Embryonic facial prominence (tissue), 1 donor: ENCODE data around the gene TSC1.

Experiments used
- DNase-seq: peaks from one replicate; pipeline ENCODE4 v3.0.0-alpha.2; 2016; ENCODE audit errors: extremely low spot score

The TSC1 gene

DNA sequence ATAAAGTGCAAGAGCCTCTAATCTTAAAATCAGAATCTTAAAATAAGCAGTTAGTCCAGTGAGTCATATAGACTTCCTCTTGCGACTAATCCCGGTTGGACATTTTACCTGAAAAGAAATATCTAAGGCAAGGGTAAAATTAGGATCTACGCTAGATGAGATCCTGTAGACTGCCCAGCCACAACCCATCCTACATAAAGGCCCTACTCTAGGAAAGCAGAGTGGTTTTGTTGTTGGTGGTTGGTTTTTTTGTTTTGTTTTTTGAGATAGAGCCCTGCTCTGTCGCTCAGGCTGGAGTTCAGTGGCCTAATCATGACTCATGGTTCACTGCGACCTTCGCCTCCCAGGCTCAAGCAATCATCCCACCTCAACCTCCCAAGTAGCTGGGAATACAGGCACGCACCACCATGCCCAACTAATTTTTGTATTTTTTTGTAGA lies 6.9 kb downstream of the TSC1 start:
- no peak for DNase-seq

DNA sequence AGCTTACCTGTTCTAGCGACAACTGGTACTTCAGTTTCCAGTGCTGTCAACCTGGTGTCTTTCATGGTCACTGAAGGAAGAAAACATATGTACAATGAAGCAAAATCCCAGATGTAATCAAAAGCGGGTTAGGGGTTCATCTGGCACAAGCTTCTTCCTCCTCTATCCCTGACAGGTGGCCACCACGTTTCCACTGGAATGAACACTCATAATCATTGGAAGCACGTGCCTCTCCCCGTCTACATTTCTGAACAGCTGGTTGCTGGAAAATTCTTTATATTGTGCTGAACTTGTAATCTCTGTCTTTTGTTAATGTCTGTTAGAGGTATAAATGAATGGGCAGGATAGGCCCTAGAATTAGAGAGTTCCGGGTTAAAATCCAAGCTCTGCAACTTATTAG lies 9.4 kb downstream of the TSC1 start:
- no peak for DNase-seq

DNA sequence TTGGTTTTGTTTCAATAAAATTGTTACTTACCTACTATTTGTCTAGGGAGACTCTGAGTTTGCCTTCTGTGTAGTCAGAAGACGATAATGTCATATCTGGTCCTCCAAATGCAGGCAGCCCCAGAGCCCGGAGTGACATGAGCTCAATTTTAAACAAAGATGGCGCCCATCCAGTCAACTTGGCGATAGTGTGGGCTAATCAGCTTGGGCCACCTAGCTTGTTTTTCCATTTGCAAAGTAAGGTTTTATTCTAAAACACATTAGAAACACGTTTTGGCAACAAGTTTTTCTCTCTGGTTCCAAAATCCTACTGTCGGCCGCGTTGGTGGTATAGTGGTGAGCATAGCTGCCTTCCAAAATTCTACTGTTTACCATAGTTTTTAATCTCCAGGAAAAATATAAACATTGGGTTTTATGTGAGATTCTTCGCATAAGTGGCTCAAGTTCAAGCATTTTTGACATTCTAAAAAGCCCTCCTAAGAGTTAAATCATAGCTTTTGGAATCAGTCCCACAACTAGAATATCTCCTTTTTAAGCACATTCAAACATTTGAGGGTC lies 13.2 kb downstream of the TSC1 start:
- DNase-seq: no peak

DNA sequence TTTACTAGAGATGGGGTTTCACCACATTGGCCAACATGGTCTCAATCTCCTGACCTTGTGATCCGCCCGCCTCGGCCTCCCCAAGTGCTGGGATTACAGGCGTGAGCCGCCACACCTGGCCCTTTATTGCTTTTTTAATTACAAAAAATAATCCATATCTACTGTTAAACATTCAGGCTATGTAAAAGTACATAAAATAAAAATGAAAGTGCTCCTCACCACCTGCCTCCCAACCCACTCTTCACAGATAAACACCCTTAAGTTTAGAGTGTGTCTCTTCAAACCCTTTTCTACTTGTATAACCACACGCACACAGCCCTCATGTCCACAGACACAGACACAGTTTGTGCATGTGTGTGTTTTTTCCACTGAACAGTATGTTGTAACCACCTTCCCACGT lies 16.7 kb downstream of the TSC1 start:
- DNase-seq: no peak

DNA sequence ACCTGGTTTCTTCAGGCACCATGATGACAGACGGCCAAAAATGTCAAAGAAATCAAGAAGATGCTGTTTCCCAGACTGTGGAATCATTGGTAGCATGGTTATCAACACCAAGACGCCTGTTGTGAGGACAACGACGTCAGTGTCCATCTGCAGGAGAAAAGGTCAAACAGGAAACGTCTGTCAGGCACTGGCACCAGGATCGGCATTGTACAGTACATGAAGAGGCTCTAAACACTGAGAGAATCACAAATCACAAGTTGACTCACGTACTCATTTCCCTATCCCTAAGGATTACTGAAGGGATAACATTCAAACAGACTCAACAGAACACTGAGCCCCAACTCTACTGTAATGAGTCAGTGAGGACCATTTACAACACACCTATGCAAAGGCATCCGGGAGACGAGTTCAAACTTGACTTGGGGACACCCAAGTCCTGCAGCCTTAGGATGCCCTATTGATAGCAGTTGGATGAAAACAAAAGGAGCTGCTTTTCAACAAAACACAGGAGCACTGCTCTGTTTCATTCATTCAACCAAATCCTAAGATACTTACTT lies 21.0 kb downstream of the TSC1 start:
- no peak for DNase-seq

DNA sequence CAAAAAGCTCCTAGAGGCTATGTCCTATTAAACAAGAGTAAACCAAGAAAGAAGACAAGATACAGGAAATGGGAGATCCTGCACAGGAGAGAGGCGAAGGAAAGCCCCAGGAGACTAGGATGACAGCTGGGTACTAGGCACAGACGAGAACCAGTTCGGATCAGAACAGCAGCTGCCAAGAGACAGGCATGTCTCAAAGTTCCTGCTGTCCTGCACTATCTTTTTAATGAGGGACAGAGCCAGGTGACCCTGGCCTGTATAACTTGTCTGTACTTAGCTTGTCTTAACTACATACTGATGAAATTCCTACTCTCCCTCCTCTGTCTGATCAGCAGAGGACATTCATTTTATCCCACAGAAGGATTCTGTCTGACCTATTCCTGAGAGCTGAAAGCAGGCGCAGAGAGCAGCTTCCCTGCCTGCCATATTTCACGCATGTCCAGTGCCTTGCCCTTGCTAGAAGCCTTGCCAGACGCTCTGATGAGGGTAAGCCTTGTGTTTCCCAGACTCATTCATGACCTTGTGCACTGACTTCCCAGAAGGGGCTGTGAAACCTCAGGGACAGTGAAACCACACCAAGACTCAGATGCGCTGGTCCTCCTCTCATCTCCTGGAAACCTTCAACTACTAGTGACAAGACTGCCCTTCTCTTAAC lies 24.7 kb downstream of the TSC1 start:
- DNase-seq: no peak

DNA sequence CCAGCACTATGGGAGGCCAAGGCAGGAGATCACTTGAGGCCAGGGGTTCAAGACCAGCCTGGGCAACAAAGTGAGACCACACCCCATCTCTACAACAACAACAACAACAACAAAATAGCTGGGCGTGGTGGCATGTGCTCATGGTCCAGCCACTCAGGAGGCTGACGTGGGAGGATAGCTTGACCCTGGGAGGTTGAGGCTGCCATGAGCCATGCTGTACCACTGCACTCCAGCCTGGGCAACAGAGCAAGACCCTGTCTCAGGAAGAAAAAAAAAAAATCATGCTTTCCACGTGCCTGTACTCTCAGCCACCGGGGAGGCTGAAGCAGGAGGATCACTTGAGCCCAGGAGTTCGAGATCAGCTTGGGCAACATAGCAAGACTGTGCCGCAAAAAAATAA lies 29.5 kb downstream of the TSC1 start:
- DNase-seq: no peak

DNA sequence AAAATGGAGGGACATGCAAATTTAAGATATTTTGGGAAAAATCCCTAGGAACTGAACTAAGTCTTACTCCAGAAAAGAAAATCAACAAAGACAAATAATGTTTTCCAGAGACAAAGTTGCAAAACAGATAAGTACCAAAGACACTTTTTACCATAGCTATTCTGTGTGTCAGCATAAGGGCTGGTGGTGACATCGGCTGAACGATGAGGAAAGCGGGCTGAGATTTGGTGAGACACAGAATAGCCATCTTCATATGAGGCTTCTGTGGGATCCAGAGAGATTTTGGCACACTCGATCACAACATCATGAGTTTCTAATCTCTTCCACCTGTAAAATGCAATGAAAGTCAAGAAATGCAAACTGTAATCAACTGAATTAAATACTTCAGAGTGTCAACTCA lies 32.3 kb downstream of the TSC1 start:
- no peak for DNase-seq

DNA sequence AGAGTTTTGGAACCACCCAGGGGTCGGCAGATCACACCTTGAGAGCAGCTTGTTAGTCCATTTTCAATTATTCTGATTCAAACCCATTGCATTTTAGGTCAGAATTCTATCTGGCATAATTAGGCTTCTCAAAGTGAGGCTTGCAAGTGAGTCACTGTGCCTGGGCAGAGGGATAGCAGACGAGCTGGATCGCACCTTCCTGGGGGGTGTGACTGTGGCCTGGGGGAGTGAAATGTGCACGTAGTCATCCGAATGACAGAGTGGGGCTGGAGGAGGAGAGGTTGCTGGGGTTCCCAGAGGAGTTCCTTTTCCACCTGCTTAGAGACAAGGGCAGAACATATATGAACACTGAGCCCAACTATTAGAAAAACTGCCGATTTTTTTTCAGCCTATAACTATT lies 34.0 kb downstream of the TSC1 start:
- no peak for DNase-seq

DNA sequence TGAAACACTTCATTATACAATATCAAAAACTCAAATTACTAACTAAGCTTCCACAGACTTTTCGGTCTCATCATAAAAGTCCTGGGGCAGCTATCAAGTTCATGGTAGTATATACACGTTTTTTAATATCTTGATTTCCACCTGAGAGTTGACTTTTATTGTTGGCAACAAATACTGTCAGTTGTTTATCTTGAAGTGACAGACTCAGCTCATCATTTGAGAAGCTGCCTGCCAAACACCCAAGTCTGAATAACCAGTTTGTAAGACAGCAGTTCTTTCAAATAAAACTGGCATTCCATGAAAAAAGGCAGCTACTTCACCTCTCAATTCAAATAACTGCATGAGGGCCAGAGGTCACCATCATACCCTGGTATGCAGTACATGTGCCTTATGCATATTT lies 35.1 kb downstream of the TSC1 start:
- no peak for DNase-seq

DNA sequence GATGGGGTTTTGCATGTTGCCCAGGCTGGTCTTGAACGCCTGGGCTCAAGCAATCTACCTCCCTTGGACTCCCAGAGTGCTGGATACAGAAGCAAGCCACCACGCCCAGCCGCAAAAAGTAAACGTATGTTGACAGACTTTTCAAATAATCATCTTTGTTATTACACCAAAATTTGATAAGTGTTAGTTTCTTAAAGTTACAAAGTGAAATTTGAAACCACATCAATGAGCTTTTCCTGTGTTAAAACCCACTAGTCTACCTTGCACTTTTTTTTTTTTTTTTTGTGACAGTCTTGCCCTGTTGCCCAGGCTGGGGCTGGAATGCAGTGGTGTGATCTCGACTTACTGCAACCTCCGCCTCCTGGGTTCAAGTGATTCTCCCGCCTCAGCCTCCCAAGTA lies 35.8 kb downstream of the TSC1 start:
- no peak for DNase-seq

DNA sequence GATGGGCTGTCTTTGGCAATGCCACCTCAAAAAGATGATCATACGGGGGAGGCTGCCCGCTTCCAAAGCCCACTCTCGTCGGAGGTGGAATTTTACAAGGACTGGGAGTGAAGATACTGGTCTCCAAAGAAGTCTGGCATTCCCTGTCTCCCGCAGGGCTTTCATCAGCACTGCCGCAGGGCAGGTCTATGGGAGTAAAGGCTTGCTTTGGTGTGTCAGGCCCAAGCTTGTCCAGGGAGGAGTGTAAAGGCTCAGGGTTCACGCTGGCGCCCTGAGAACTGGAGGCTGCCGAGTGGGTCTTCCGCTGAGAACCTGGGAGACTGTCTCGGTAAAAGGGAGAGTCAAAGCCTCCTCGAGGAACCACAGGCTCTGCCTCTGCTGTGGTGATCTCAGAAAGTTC lies 38.7 kb downstream of the TSC1 start:
- DNase-seq: no peak

DNA sequence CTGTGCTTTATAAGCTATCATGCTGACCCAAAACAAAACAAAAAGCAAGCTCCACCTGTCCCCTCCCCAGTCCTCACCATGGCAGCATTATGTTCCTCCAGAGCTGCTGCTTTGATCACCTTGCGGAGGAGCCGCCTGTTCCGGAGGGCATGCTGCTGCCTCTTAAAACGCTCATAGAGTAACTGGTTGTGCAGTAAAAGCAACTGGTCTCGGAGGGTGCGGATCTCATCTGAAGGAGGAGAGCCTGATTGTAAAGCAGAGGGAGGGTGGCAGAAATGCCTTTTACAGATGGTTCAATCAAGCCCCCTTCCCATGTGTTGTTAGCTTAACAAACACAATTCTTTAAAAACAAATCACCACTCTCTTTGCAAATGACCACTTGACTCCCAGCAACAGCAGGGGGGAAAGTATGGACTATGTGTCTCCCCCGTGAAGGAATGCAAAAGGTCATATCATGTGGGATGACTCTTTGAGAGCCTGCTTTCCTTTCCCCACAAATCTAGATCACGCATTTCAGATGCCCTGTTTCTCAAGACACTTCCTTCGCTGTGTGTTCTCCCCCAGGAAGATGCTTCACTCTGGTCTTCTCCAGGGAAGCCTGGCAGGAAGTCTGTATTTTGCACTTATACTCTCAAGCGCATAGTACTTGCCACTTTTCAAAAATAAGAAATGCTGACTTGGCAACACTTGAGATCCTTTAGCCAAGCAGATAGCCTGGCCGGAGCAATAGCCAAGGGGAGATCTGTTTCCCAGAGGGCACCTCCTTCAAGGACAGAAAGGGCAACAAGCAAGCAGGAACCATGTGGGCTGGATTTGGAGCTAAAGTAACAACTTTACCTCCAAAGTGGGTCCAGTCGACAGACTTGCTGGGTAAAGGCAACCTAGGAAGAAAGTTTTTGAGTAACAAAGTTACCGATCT lies 40.6 kb downstream of the TSC1 start:
- DNase-seq: no peak

DNA sequence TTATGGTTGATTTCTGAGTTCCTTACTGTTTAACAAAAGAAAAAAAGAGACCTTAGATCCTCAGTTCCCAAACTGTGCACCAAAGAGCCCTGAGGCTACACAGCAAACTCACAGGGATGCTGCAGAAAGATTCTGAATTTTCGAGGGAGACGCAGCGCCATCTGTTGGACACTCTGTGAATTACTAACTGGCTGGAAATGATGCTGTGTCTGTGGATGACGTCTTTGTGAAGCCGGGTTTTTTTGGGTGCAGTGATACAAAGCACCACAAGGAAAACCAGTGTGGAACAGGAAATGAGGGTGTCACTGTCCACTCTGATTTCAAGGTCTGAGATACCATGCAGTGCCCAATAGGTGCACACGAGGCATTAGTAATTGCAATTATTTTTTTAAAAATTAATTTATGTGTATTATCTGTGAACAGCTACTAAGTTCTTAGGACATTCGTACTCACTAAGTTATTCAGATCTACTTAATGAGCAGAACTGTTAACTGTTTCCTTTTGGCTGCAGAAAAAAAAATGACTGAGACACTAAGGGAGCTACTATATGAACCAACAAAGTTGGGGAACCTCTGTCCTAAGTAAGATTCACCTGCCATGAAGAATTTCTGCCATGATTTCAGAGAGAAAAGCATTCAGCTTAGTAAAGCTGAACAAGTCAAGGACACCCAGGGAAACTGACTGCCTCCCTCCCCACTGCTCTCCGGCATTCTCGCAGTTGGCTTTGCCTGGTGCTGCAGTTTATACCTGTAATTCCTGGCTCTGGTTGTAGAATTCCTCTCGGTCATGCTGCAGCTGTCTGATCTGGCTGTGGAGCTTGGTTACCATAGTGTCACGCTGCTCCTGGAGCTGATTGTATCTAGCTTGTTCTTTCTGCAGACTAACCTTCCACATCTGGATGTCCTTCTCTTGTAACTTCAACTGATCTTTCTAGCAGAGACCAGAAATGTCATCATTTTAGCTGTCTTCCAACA lies 42.3 kb downstream of the TSC1 start:
- peak; percentile 46 for DNase-seq

DNA sequence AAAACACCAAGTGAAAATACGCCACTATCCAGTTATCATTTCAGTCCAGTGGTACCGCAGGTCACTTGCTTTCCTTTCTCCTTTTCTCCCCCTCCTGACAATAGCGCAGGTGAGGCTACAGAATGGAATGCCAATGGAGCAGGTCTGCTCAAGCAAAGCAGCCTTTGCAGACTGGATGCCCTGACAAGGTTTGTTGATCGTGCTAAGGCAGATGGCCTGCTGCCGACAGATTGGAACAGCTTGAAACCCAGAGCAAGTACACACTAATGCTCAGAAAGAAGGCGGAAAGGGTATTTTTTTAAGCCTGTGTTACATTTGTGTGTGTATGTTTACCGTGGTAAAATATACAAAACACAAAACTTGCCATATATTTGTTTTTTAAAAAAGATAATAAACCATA lies 46.4 kb downstream of the TSC1 start:
- no peak for DNase-seq

DNA sequence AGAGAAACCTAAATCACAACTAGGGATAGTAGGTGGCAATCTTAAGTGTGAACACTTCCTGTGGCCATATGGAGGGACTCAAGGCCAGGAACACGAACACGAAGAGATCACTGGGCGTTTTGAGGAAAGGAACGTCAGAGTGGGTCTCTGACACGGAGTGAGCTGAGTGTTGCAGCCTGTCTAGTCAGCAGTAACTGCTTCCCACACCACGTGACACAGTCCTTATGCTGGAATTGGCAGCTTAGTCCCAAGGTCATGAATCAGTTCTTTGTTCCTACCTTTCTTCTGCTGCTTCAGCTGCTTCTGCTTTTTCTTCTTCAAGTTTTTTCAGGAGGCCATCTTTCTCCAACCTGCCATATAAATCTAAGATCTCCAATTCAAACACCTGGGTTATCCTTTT lies 47.5 kb downstream of the TSC1 start:
- DNase-seq: no peak

DNA sequence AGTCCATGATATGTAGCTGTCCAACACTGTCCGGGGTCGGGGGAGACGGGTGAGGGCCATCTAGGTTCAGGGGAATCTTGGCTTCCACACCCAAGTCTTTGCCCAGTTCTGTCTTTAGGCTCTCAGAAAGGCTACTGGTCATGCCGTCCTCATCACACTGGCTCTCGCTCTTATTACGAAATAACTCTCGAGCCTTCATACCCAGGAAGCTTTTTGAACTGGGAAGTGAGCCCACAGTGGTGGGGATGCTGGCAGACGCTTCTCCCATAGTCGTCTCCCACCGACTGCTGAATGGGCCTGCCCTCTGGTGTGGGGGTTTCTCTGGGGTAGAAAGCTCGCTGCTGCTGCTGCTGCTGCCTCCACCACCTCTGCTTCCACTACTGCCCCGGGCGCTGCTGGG lies 48.2 kb downstream of the TSC1 start:
- no peak for DNase-seq

DNA sequence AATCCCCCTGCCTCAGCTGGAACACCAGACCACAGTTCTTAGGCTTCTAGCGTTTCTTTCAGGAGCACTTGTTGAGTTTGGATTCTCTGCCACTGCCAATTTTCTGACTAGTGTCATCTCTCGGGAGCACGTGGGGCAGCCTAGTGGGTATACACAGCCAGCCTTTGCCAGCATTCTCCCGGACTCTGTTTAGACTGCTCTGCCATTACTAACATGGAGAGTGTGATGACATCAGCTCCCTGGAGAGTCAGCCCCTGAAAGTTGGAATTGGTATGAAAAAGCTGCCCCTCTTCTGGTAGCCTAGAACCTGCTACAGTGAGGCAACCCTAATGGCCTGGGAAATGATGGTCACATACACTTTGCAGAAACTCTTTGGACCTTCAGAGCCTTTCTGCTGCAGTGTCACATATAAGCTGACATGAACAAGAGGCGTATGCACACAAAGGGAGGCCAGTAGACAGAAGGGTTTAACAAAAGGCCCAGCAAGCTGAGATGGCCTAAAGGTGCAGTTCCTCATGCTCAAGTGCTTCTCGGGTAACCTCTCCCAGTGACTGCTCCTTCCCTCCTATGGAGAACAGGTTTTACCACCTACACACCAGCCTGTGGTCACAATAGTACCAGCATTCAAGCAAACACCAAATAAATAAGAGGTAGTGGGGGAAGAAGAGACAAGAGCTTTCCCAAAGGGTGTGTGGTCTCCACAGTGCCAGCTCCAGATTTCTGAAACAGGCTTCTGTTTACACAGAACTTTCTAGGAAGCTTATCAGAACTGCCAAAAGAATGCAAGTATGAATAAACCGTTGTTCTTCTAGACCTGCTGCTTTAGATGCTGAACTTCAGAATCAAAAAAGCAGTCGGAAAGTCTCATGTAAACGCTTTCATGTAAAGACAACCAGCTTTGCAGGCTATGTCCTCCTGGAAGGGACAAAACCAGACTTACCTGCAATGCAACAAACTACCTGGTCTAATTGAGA lies 49.3 kb downstream of the TSC1 start:
- DNase-seq: no peak

DNA sequence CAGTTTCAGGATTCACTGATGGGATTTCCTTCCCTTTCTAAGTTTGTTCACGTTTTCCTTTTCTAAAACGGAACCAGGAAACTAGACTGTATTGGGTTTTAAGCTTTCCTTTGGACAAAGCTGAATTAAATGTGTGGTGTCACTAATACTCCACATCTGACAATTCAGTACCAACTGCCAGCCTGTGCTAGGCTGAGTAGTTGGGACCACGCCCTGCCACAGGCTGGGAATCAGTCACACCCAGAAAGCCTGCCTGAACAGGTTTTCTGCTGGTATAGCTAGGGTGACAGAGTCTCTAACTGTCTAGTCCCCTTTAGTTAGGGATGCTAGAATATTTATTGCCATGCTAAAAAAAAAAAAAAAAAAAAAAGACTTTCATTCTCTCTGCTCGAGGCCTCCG lies 50.1 kb downstream of the TSC1 start:
- no peak for DNase-seq

DNA sequence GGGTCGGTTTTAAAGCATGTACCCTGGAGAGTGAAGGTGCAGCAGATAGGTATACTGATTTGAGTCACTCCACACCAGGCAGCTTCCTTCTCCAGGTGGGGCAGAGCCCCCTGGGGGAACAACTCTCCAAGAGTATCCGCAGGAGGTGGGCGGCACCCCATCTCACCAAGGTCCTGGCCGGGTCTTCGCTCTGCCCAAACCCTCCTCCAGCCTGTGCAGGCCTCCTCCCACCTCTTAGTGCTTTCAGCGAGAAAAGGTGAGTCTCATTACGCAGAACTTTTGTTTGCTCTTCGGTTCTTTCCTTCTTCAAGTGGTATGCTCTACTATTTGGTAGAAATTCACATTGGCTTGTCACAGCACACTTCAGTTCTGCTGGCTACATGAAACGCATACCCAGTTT lies 52.0 kb downstream of the TSC1 start:
- no peak for DNase-seq
